Lung (tissue), 12 donors: ENCODE results near the gene CCL23. TPM values are rescaled to one million over a fixed set of nuclear protein-coding genes. Genes with fewer than 3 reads are reported as not detected.

ENCODE experiments used
- ATAC-seq: fragments of 200-7000 bp; cut with Tn5 transposase; one replicate; pipeline ENCODE4 v1.9.1; 2020; ENCODE audit warnings: moderate number of reproducible peaks; ENCODE audit not compliant: insufficient read depth, low FRiP score
- DNase-seq, 3 donors: peaks; one replicate each; pipeline ENCODE4 v3.0.0-alpha.2; 2013 to 2017
- H3K27ac ChIP-seq, 2 donors: one replicate each; pipeline ENCODE4 v1.5.1; 2013; ENCODE audit warnings: mild to moderate bottlenecking in 2 of 2, moderate library complexity in 2 of 2, control low read depth in 1 of 2, inconsistent platforms in 1 of 2, low read depth in 1 of 2, low read length in 1 of 2
- H3K27me3 ChIP-seq, 3 donors: one replicate each; pipeline ENCODE4 v1.5.1; 2013; ENCODE audit warnings: low read length in 2 of 3; ENCODE audit not compliant: control insufficient read depth in 3 of 3, insufficient read depth in 3 of 3
- H3K36me3 ChIP-seq, 4 donors: one replicate each; pipeline ENCODE4 v1.5.1; 2013; ENCODE audit warnings: low read length in 4 of 4, mild to moderate bottlenecking in 1 of 4, moderate library complexity in 1 of 4; ENCODE audit not compliant: control insufficient read depth in 4 of 4, insufficient read depth in 4 of 4
- H3K4me1 ChIP-seq, 5 donors: one replicate each; pipeline ENCODE4 v1.5.1; 2013; ENCODE audit warnings: low read length in 5 of 5, mild to moderate bottlenecking in 2 of 5, moderate library complexity in 1 of 5; ENCODE audit not compliant: control insufficient read depth in 5 of 5, insufficient read depth in 5 of 5
- H3K4me3 ChIP-seq: one replicate; pipeline ENCODE4 v1.5.1; 2013; ENCODE audit warnings: mild to moderate bottlenecking, control low read depth, moderate library complexity
- H3K9ac ChIP-seq, 2 donors: one replicate each; pipeline ENCODE4 v1.5.1; 2013; ENCODE audit warnings: low read length in 2 of 2, control low read depth in 1 of 2; ENCODE audit not compliant: insufficient read depth in 1 of 2
- H3K9me3 ChIP-seq, 4 donors: one replicate each; pipeline ENCODE4 v1.5.1; 2013; ENCODE audit warnings: low read length in 3 of 4, mild to moderate bottlenecking in 1 of 4, moderate library complexity in 1 of 4; ENCODE audit not compliant: control insufficient read depth in 4 of 4, insufficient read depth in 3 of 4
- WGBS, 2 donors: extraction: QIAGEN DNeasy Blood & Tissue Kit; methylation state at CpG; one replicate each; pipeline ENCODE4 v1.1.7; 2013; 5-methylcytosine and 5-hydroxymethylcytosine counted together
- polyA plus RNA-seq, 2 donors: library from polyadenylated mRNA; stranded (reverse); fragments of 200-250 nt; gene quantifications; one replicate each; pipeline ENCODE4 v1.2.1, GENCODE V29; 2013
- total RNA-seq, 2 donors: library from RNA; depleted of rRNA in 1 of 2; stranded (reverse); fragments of >200 nt in 1 of 2; gene quantifications; one replicate each; pipeline ENCODE4 v1.2.1, GENCODE V29; 2014 to 2021
- TF ChIP-seq, protein P1 (sequence below): IDR thresholded peaks from 2 replicates; pipeline ENCODE4 v1.5.1; 2012; ENCODE audit warnings: mild to moderate bottlenecking; ENCODE audit errors: control extremely low read depth, extremely low read depth
- donor health status: control.
- donor health status: control.
- donor health status: Bipolar disorder and iron deficiency.
- donor health status: healthy.
- donor health status: DM: yes; HTN: yes; CAD: no.

The CCL23 gene
- total and polyA plus RNA-seq, 4 donors = 5.1 to 34.4 (median 7.2) TPM; not detected in 1

DNA sequence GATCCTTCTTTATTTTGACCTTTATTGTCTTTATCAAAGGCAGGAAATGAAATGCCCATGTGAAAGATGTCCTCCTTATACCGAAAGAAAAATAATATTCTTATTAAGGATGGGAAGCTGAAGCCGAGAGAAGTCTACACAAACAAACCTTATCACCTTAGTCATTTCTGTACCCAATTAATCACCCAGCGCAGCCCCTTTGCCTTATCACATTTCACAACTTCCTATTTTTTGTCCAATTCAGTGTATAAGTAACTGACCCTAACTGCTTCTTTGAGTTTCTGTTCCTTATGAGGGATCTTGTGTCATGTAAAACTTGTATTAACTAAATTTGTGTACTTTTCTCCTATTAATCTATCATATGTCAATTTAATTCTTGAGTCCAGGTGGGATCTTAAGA is 16.4 kb upstream of the CCL23 start:
- no peaks in the 10 kb centered on the region for H3K36me3 ChIP-seq
- H3K4me3 ChIP-seq = no peak overlapping the region
- H3K9ac ChIP-seq = no peak overlapping the region
- H3K4me1 ChIP-seq = no peaks in the 10 kb centered on the region
- 13 to 31% methylated on average over 3 of the region's 3 CpGs for WGBS, 2 donors
- no peaks in the 10 kb centered on the region for H3K9me3 ChIP-seq
- no peaks in the 10 kb centered on the region for H3K27me3 ChIP-seq
- TF ChIP-seq, protein P1, sequence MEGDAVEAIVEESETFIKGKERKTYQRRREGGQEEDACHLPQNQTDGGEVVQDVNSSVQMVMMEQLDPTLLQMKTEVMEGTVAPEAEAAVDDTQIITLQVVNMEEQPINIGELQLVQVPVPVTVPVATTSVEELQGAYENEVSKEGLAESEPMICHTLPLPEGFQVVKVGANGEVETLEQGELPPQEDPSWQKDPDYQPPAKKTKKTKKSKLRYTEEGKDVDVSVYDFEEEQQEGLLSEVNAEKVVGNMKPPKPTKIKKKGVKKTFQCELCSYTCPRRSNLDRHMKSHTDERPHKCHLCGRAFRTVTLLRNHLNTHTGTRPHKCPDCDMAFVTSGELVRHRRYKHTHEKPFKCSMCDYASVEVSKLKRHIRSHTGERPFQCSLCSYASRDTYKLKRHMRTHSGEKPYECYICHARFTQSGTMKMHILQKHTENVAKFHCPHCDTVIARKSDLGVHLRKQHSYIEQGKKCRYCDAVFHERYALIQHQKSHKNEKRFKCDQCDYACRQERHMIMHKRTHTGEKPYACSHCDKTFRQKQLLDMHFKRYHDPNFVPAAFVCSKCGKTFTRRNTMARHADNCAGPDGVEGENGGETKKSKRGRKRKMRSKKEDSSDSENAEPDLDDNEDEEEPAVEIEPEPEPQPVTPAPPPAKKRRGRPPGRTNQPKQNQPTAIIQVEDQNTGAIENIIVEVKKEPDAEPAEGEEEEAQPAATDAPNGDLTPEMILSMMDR = no peak
- H3K27ac ChIP-seq = no peak overlapping the region
- ATAC-seq = no peak
- no peak for DNase-seq

DNA sequence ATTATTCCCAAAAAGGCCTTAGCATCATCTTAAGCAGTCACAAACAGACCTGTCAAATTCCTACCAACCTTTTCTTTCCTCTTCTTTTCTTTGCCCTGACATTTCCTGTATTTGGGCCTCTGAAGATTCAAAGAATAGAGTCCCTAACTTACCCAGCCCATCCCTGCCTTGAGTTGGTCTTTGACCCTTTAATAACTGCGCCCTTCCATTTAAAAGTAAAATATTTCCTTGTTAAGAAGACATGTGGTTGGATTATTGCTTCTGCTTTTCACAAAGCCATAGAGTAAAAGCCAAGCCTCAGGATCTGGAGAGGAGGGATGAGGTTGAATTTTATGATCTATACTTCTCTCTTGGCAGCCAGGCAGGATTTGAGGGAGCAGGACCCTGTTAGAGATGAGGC is 13.2 kb upstream of the CCL23 start:
- no peak for ATAC-seq
- H3K4me3 ChIP-seq = no peak overlapping the region
- WGBS, 2 donors = 98 to 99% methylated on average over 1 of the region's 1 CpG

DNA sequence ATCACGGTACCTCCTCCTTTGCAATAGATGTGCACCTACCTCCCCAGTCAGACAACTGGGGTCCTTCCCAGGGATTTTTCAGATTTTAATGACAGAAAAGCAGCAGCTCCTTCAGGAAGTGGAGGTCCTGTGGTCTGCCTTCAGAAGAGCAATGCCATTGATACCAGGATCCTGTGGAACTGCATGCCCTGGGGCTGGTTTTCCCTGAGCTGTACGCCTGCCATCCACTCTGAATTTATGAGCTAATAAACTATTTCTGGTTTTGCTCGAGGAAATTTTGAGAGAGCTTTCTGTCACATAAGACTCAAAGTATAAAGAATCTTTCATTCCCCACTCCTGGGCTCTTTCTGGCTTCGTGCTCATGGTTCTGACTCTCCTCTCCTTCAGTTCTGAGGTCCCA is 10.0 kb upstream of the CCL23 start:
- WGBS, 2 donors = 67 to 69% methylated on average over 4 of the region's 4 CpGs

More for the DNA sequence above, 13.2 kb upstream of the CCL23 start:
- TF ChIP-seq, protein P1 = no peak
- Histone ChIP-seq H3K27ac (no peak overlapping the region), H3K9me3 (no peaks in the 10 kb centered on the region), H3K4me1 (no peaks in the 10 kb centered on the region), H3K27me3 (no peaks in the 10 kb centered on the region), H3K9ac (no peak overlapping the region), H3K36me3 (no peaks in the 10 kb centered on the region)
- no peak for DNase-seq

More for the DNA sequence above, 10.0 kb upstream of the CCL23 start:
- peaks cover 0 to 5% (median 0%) of the 10 kb centered on the region in 4 donors for H3K9me3 ChIP-seq
- no peaks in the 10 kb centered on the region for H3K36me3 ChIP-seq
- H3K4me1 ChIP-seq = peaks cover 0 to 2% (median 0%) of the 10 kb centered on the region in 5 donors
- H3K27ac ChIP-seq = no peak overlapping the region
- no peak for ATAC-seq
- no peak overlapping the region for H3K9ac ChIP-seq
- DNase-seq = no peak
- H3K27me3 ChIP-seq = no peaks in the 10 kb centered on the region
- TF ChIP-seq, protein P1 = no peak
- no peak overlapping the region for H3K4me3 ChIP-seq
